Thymus (tissue), 11 donors: Measurements from ENCODE around the gene TLCD2. TPM values are rescaled to one million over a fixed set of nuclear protein-coding genes. Genes with fewer than 3 reads are reported as not detected.
"Not testable (repeated sequence)": the region's sequence is repeated elsewhere in the genome, so short reads cannot be mapped to it uniquely, and the experiment has no call there.

ENCODE experiments used
- DNase-seq, 9 donors: peaks; one replicate each; pipeline ENCODE4 v3.0.0-alpha.2; 2013; ENCODE audit warnings: low spot score in 9 of 9, low read depth in 6 of 9, missing footprints in 1 of 9
- H3K27ac ChIP-seq, 2 donors: one replicate each; pipeline ENCODE4 v1.5.1; 2013; ENCODE audit warnings: control low read depth in 1 of 2, low read depth in 1 of 2, low read length in 1 of 2, mild to moderate bottlenecking in 1 of 2, moderate library complexity in 1 of 2
- H3K27me3 ChIP-seq, 2 donors: one replicate each; pipeline ENCODE4 v1.5.1; 2013; ENCODE audit warnings: low read length in 1 of 2; ENCODE audit not compliant: control insufficient read depth in 2 of 2, insufficient read depth in 1 of 2
- H3K36me3 ChIP-seq, 2 donors: one replicate each; pipeline ENCODE4 v1.5.1; 2013; ENCODE audit warnings: low read length in 1 of 2, mild to moderate bottlenecking in 1 of 2, moderate library complexity in 1 of 2; ENCODE audit not compliant: control insufficient read depth in 2 of 2, insufficient read depth in 2 of 2
- H3K4me1 ChIP-seq, 2 donors: one replicate each; pipeline ENCODE4 v1.5.1; 2013; ENCODE audit warnings: low read length in 2 of 2; ENCODE audit not compliant: control insufficient read depth in 2 of 2, insufficient read depth in 2 of 2
- H3K4me3 ChIP-seq, 2 donors: one replicate each; pipeline ENCODE4 v1.5.1; 2013; ENCODE audit warnings: low read length in 2 of 2, control low read depth in 1 of 2, mild to moderate bottlenecking in 1 of 2
- H3K9me3 ChIP-seq, 2 donors: one replicate each; pipeline ENCODE4 v1.5.1; 2013; ENCODE audit warnings: low read length in 1 of 2, mild to moderate bottlenecking in 1 of 2; ENCODE audit not compliant: control insufficient read depth in 2 of 2, insufficient read depth in 1 of 2
- WGBS: extraction: QIAGEN DNeasy Blood & Tissue Kit; methylation state at CpG from one replicate; pipeline ENCODE4 v1.1.7; 2013; 5-methylcytosine and 5-hydroxymethylcytosine counted together
- polyA plus RNA-seq: library from polyadenylated mRNA; stranded (reverse); fragments of 200-250 nt; gene quantifications from one replicate; pipeline ENCODE4 v1.2.3, GENCODE V29; 2013
- total RNA-seq: library from RNA; stranded (reverse); fragments of 120-200 nt; gene quantifications from one replicate; pipeline ENCODE4 v1.2.4, GENCODE V29; 2013
- donor health status: healthy.

The TLCD2 gene
- total and polyA plus RNA-seq, 2 donors = 0.24 to 1.5 TPM

GRCh38 chr17:1713878-1714426 is 3.8 kb upstream of the TLCD2 start:
- DNase-seq = no peak
- WGBS = 20% methylated on average over 11 of the region's 11 CpGs
- Histone ChIP-seq H3K36me3 (peaks cover 2 to 5% of the 10 kb centered on the region in 2 donors), H3K9me3 (peaks cover 0 to 2% of the 10 kb centered on the region in 2 donors), H3K27ac (peak overlapping the region in 1 of 2 donors; percentile 28), H3K4me3 (no peak overlapping the region), H3K4me1 (peaks cover 17 to 61% of the 10 kb centered on the region in 2 donors), H3K27me3 (peaks cover 54 to 69% of the 10 kb centered on the region in 2 donors)

- WGBS = 91% methylated on average over 10 of the region's 10 CpGs
- H3K36me3 ChIP-seq = peaks cover 2 to 5% of the 10 kb centered on the region in 2 donors
- H3K4me3 ChIP-seq = no peak overlapping the region
- H3K4me1 ChIP-seq = peaks cover 17 to 59% of the 10 kb centered on the region in 2 donors
- H3K27ac ChIP-seq = no peak overlapping the region
- H3K27me3 ChIP-seq = peaks cover 57 to 76% of the 10 kb centered on the region in 2 donors
- DNase-seq = no peak
- peaks cover 0 to 2% of the 10 kb centered on the region in 2 donors for H3K9me3 ChIP-seq
Observed at GRCh38 chr17:1713160-1713877, 3.1 kb upstream of the TLCD2 start.

- peaks cover 2 to 5% of the 10 kb centered on the region in 2 donors for H3K36me3 ChIP-seq
- H3K27me3 ChIP-seq = peaks cover 64 to 86% of the 10 kb centered on the region in 2 donors
- H3K9me3 ChIP-seq = peaks cover 0 to 2% of the 10 kb centered on the region in 2 donors
- WGBS = 98% methylated on average over 8 of the region's 8 CpGs
- no peak for DNase-seq
- no peak overlapping the region for H3K27ac ChIP-seq
- peaks cover 12 to 52% of the 10 kb centered on the region in 2 donors for H3K4me1 ChIP-seq
- no peak overlapping the region for H3K4me3 ChIP-seq
Observed at GRCh38 chr17:1712271-1712670, 2.1 kb upstream of the TLCD2 start.

- Histone ChIP-seq H3K27me3 (peaks cover 66 to 91% of the 10 kb centered on the region in 2 donors), H3K4me3 (no peak overlapping the region), H3K9me3 (peaks cover 0 to 2% of the 10 kb centered on the region in 2 donors), H3K27ac (no peak overlapping the region), H3K36me3 (peaks cover 2 to 5% of the 10 kb centered on the region in 2 donors), H3K4me1 (peaks cover 12 to 52% of the 10 kb centered on the region in 2 donors)
- 97% methylated on average over 4 of the region's 4 CpGs for WGBS
- no peak for DNase-seq
Observed at GRCh38 chr17:1711804-1712203, 1.6 kb upstream of the TLCD2 start.

GRCh38 chr17:1710807-1711553 is 803 bp upstream of the TLCD2 start:
- Histone ChIP-seq H3K27ac (no peak overlapping the region), H3K4me3 (peak overlapping the region; percentile 16 to 39), H3K27me3 (peaks cover 66 to 95% of the 10 kb centered on the region in 2 donors), H3K9me3 (peaks cover 0 to 2% of the 10 kb centered on the region in 2 donors), H3K4me1 (peaks cover 12 to 49% of the 10 kb centered on the region in 2 donors), H3K36me3 (peaks cover 2 to 5% of the 10 kb centered on the region in 2 donors)
- WGBS = 16% methylated on average over 14 of the region's 14 CpGs
- peak in 1 of 9 donors; percentile 40 for DNase-seq

GRCh38 chr17:1709403-1709951 is 700 bp downstream of the TLCD2 start:
- 9% methylated on average over 16 of the region's 16 CpGs for WGBS

GRCh38 chr17:1708791-1709346 is 1.3 kb downstream of the TLCD2 start:
- DNase-seq, H3K4me3 ChIP-seq, H3K27ac ChIP-seq, H3K36me3 ChIP-seq, H3K9me3 ChIP-seq: not testable (repeated sequence)
- H3K27me3 ChIP-seq = peaks cover 50 to 79% of the 10 kb centered on the region in 2 donors
- H3K4me1 ChIP-seq = peaks cover 3 to 33% of the 10 kb centered on the region in 2 donors
- WGBS = 97% methylated on average over 10 of the region's 10 CpGs

More at GRCh38 chr17:1709403-1709951, 700 bp downstream of the TLCD2 start:
- H3K9me3 ChIP-seq = peaks cover 0 to 2% of the 10 kb centered on the region in 2 donors
- H3K4me1 ChIP-seq = peaks cover 3 to 39% of the 10 kb centered on the region in 2 donors
- peak overlapping the region in 1 of 2 donors; percentile 39 for H3K4me3 ChIP-seq
- no peak overlapping the region for H3K27ac ChIP-seq
- peaks cover 54 to 85% of the 10 kb centered on the region in 2 donors for H3K27me3 ChIP-seq
- DNase-seq = no peak
- peaks cover 2 to 5% of the 10 kb centered on the region in 2 donors for H3K36me3 ChIP-seq

GRCh38 chr17:1707107-1707506 is 3.1 kb downstream of the TLCD2 start:
- Histone ChIP-seq H3K4me1 (peaks cover 3 to 22% of the 10 kb centered on the region in 2 donors), H3K36me3 (no peaks in the 10 kb centered on the region), H3K27me3 (peaks cover 32 to 62% of the 10 kb centered on the region in 2 donors), H3K27ac (no peak overlapping the region), H3K4me3 (no peak overlapping the region), H3K9me3 (no peaks in the 10 kb centered on the region)
- WGBS = 91% methylated on average over 5 of the region's 5 CpGs
- DNase-seq = no peak
